Prostate gland (tissue), 2 donors: ENCODE data around the gene C4orf50. TPM values are rescaled to one million over a fixed set of nuclear protein-coding genes. Genes with fewer than 3 reads are reported as not detected.

Source experiments
- DNase-seq: peaks from one replicate; pipeline ENCODE4 v3.0.0-alpha.2; 2019; ENCODE audit warnings: low spot score
- H3K27ac ChIP-seq, 2 donors: fragments of 200-600 bp; sonication (generic); 2 replicates each; pipeline ENCODE4 v1.5.1; 2017 to 2019
- H3K27me3 ChIP-seq: fragments of 200-600 bp; sonication (generic); replicated peaks from 2 replicates; pipeline ENCODE4 v1.5.1; 2019; ENCODE audit not compliant: insufficient read depth
- H3K36me3 ChIP-seq, 2 donors: fragments of 200-600 bp; sonication (generic); 1 replicate in 1 of 2; 2 replicates in 1 of 2; pipeline versions ENCODE4 v1.5.1 to v1.8.1; 2017 to 2019
- H3K4me1 ChIP-seq: fragments of 200-600 bp; sonication (generic); replicated peaks from 2 replicates; pipeline ENCODE4 v1.5.1; 2019
- H3K4me3 ChIP-seq, 2 donors: fragments of 200-600 bp; sonication (generic); 2 replicates each; pipeline ENCODE4 v1.5.1; 2017 to 2019
- H3K9me3 ChIP-seq: fragments of 200-600 bp; sonication (generic); 2 replicates; pipeline ENCODE4 v1.5.1; 2017
- POLR2A ChIP-seq: fragments of 450-650 bp; IDR thresholded peaks from one replicate; pipeline ENCODE4 v1.6.1; 2016; ENCODE audit warnings: antibody characterized with exemption, mild to moderate bottlenecking
- POLR2AphosphoS5 ChIP-seq: sonication (generic); formaldehyde crosslinking; IDR thresholded peaks from one replicate; pipeline ENCODE4 v1.6.1; 2017; ENCODE audit warnings: antibody characterized with exemption
- WGBS: methylation state at CpG from one replicate; pipeline ENCODE4 v1.1.5; 2018; 5-methylcytosine and 5-hydroxymethylcytosine counted together
- intact Hi-C: fragments of 100-400 bp; cut with DNase I; formaldehyde crosslinking; loops from one replicate; pipeline ENCODE4 v1.14.2; 2022
- total RNA-seq, 2 donors: library from RNA; depleted of rRNA; stranded (reverse); fragments of >200 nt; gene quantifications; one replicate each; pipeline ENCODE4 v1.1.0, GENCODE V29; 2016
- TF ChIP-seq, protein P1 (sequence below), 4 experiments: fragments of 200-600 bp in 2 of 4; fragments of 450-650 bp in 2 of 4; sonication (generic) in 2 of 4; IDR thresholded peaks; 1 replicate in 3 of 4; 2 replicates in 1 of 4; pipeline ENCODE4 v1.5.1; 2016 to 2019; ENCODE audit warnings: antibody characterized with exemption in 4 of 4, mild to moderate bottlenecking in 2 of 4, moderate library complexity in 2 of 4

C4orf50 gene
- total RNA-seq, 2 donors from 2014 or later = 0.87 to 2.8 TPM

DNA sequence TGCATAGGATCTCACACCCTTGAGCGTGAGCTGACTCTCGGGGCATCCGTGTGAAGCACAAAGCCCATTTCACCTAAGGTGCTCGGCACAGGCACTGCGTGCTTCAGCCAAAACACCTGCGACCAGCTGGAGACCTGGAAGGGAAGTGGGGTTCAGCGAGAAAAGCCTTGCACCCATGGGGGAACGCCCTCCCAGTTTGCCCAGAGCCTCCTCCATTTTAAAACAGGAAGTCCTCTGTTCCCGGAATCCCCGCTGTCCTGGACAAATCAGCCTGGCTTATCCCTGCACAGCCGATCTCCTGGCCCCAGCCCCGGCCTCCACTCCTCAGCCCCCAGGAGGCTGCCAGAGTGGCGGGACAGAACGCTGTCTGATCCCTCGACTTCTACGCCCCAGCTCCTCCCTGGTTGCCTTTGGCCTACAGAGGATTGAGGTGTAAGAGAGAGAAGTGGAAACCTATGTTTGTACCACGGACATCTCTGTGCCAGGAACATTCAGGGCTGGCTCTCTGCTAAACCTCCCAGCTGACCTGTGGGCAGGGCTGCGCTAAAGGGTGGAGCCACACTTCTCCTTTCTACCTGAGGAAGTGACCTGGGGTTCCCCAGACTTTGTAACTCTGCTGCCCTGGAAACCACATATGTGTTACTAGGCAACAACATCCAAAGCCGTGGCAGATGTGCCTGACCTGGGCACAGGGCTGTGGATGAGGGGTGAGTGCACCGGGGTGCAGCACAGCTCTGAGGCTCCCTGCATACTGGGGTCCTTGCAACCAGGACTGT, 3.8 kb upstream of the C4orf50 start:
- Histone ChIP-seq H3K4me3 (no peak overlapping the region), H3K9me3 (no peaks in the 10 kb centered on the region), H3K27ac (no peak overlapping the region), H3K4me1 (no peaks in the 10 kb centered on the region), H3K36me3 (no peaks in the 10 kb centered on the region), H3K27me3 (no peaks in the 10 kb centered on the region)
- 87% methylated on average over 20 of the region's 20 CpGs for WGBS
- intact Hi-C loops = no loop called here
- no peak for TF ChIP-seq POLR2AphosphoS5
- TF ChIP-seq, protein P1, sequence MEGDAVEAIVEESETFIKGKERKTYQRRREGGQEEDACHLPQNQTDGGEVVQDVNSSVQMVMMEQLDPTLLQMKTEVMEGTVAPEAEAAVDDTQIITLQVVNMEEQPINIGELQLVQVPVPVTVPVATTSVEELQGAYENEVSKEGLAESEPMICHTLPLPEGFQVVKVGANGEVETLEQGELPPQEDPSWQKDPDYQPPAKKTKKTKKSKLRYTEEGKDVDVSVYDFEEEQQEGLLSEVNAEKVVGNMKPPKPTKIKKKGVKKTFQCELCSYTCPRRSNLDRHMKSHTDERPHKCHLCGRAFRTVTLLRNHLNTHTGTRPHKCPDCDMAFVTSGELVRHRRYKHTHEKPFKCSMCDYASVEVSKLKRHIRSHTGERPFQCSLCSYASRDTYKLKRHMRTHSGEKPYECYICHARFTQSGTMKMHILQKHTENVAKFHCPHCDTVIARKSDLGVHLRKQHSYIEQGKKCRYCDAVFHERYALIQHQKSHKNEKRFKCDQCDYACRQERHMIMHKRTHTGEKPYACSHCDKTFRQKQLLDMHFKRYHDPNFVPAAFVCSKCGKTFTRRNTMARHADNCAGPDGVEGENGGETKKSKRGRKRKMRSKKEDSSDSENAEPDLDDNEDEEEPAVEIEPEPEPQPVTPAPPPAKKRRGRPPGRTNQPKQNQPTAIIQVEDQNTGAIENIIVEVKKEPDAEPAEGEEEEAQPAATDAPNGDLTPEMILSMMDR (IDR thresholded peaks at IDR 0.05) = no peak
- no peak for TF ChIP-seq POLR2A
- DNase-seq = no peak

DNA sequence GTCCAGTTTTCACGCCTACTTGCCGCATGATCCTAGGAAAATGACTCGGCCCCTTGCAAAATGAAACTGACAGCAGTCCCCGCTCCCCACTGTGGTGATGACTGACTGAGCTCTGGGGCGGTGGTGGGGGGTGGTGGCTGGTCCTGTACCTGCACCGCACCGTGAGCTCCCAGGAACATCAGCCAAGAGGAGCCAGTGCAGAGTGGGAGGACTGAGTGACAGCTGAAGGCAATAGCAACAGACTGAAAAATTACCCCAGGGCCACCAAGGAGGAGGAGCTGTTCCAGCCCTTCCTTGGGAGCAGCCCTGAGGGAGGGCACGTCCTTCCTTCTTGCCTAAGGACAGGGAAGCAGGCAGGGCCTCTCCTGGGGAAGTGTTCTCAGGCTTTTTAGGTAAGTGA, 2.4 kb upstream of the C4orf50 start:
- no peaks in the 10 kb centered on the region for H3K4me1 ChIP-seq
- TF ChIP-seq POLR2AphosphoS5 (no peak), POLR2A (no peak)
- TF ChIP-seq, protein P1 (IDR thresholded peaks at IDR 0.05) = no peak
- no peak overlapping the region for H3K4me3 ChIP-seq
- DNase-seq = no peak
- 80% methylated on average over 8 of the region's 8 CpGs for WGBS
- no peaks in the 10 kb centered on the region for H3K27me3 ChIP-seq
- intact Hi-C loops = no loop called here
- H3K9me3 ChIP-seq = no peaks in the 10 kb centered on the region
- H3K27ac ChIP-seq = no peak overlapping the region
- no peaks in the 10 kb centered on the region for H3K36me3 ChIP-seq

DNA sequence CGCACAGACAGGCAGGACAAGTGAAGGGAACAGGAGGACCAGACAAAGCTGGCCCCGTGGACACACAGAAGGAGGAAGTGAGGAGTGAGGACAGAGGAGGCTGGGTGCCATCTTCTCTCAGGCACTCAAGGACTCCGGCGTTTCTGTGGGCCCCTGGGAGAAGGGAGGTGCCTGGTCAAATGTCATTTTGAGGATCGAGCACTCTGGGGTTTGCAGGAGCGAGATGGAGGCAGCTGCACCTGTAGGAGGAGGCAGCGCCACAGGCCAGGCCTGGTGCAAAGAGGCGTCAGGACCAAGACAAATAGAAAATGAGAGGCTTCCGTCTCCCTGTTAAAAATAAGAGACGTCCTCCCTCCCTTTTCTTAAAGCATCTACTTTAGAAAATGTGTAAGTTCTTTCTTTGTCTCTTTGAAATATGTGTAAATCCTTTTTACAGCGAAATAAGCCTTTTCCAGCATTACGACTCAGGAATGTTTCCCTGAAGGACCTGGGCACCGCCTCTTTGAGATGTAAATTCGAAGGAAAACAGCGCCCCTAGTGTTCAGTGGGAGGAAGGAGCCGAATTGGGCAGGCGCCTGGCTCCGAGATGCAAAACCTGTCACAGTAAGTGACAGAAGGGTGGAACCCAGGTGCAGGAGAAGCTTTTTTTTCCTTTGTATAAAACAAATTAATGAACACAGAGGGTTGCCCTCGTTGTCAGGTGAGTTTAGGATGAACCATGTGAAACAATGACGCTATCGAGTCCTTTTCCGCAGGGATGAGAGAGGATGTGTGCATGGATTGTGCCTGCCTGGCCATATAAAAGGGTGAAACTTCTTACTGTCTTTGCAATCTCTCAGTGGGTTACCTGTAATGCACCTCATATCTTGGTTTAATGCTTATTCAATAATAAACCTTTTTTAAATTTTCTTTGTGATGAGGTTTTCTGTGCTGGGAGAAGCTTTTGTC, 1.4 kb upstream of the C4orf50 start:
- DNase-seq = peak; percentile 23
- no peaks in the 10 kb centered on the region for H3K9me3 ChIP-seq
- no peaks in the 10 kb centered on the region for H3K27me3 ChIP-seq
- intact Hi-C loops = no loop called here
- no peak overlapping the region for H3K27ac ChIP-seq
- H3K4me3 ChIP-seq = no peak overlapping the region
- WGBS = 30% methylated on average over 22 of the region's 22 CpGs
- TF ChIP-seq POLR2AphosphoS5 (no peak), POLR2A (no peak)
- TF ChIP-seq, protein P1 (IDR thresholded peaks at IDR 0.05) = peak; percentile 53 to 75 (median 62)
- H3K4me1 ChIP-seq = no peaks in the 10 kb centered on the region
- no peaks in the 10 kb centered on the region for H3K36me3 ChIP-seq

DNA sequence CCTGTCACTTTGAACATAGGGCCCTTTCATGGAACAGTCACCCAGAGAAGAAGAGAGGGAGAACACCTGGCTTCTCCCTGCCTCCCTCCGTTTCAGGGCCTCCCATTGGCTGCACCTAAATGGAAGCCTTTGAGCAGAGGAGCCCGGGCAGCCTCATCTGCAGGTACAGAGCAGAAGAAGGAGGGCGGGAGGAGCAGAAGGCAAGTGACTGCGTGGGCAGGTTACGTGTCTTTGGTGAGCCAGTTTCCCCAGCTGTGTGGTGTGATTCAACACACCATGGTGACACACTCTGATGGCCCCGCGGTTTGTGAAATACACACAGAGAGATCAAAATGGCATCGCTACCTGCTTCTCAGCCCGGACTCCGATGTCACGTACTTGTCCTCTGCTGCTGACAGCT, 431 bp downstream of the C4orf50 start:
- intact Hi-C loops = no loop called here
- no peaks in the 10 kb centered on the region for H3K27me3 ChIP-seq
- WGBS = 82% methylated on average over 11 of the region's 11 CpGs

More for the DNA sequence above, 431 bp downstream of the C4orf50 start:
- H3K36me3 ChIP-seq = no peaks in the 10 kb centered on the region
- TF ChIP-seq, protein P1 (IDR thresholded peaks at IDR 0.05) = no peak
- TF ChIP-seq POLR2AphosphoS5 (no peak), POLR2A (no peak)
- no peak for DNase-seq
- H3K9me3 ChIP-seq = no peaks in the 10 kb centered on the region
- H3K4me3 ChIP-seq = no peak overlapping the region
- H3K4me1 ChIP-seq = no peaks in the 10 kb centered on the region
- H3K27ac ChIP-seq = no peak overlapping the region
